HepG2 (cell line): ENCODE results near the gene TMEM80. TPM values are rescaled to one million over a fixed set of nuclear protein-coding genes. Genes with fewer than 3 reads are reported as not detected.

Experiments used
- AHR ChIP-seq: IDR thresholded peaks from 2 replicates; pipeline ENCODE4 v1.6.1; 2018; ENCODE audit warnings: missing genetic modification reagents, missing compliant biosample characterization
- ELF1 ChIP-seq: sonication (generic); formaldehyde crosslinking; IDR thresholded peaks from 2 replicates; pipeline ENCODE4 v1.4.0; 2020; ENCODE audit warnings: missing genetic modification reagents
- HDAC1 ChIP-seq: sonication (generic); formaldehyde crosslinking; IDR thresholded peaks from 2 replicates; pipeline ENCODE4 v1.5.1; 2020; ENCODE audit warnings: mild to moderate bottlenecking, missing genetic modification reagents
- HOXA3 ChIP-seq: sonication (generic); formaldehyde crosslinking; IDR thresholded peaks from 2 replicates; pipeline ENCODE4 v1.5.0; 2020; ENCODE audit warnings: missing genetic modification reagents
- HOXD1 ChIP-seq: sonication (generic); formaldehyde crosslinking; IDR thresholded peaks from 2 replicates; pipeline ENCODE4 v1.5.0; 2020; ENCODE audit warnings: missing genetic modification reagents
- MLLT10 ChIP-seq: sonication (generic); formaldehyde crosslinking; IDR thresholded peaks from 2 replicates; pipeline ENCODE4 v1.4.0; 2020; ENCODE audit warnings: missing genetic modification reagents
- MLX ChIP-seq: IDR thresholded peaks from 2 replicates; pipeline ENCODE4 v1.6.1; 2016
- MYPOP ChIP-seq: sonication (generic); formaldehyde crosslinking; IDR thresholded peaks from 2 replicates; pipeline ENCODE4 v1.8.1; 2023; ENCODE audit warnings: mild to moderate bottlenecking, moderate library complexity, missing genetic modification reagents
- NCOA5 ChIP-seq: sonication (generic); formaldehyde crosslinking; IDR thresholded peaks from 2 replicates; pipeline ENCODE4 v1.4.0; 2020; ENCODE audit warnings: missing genetic modification reagents
- PBX3 ChIP-seq: sonication (generic); formaldehyde crosslinking; IDR thresholded peaks from 2 replicates; pipeline ENCODE4 v1.8.1; 2023; ENCODE audit warnings: missing genetic modification reagents, inconsistent platforms, borderline replicate concordance
- PLSCR1 ChIP-seq: sonication (generic); formaldehyde crosslinking; IDR thresholded peaks from 2 replicates; pipeline ENCODE4 v1.5.0; 2020; ENCODE audit warnings: missing genetic modification reagents, mild to moderate bottlenecking, borderline replicate concordance
- PTBP1 ChIP-seq: fragments of 200-400 bp; formaldehyde crosslinking; IDR thresholded peaks from 2 replicates; pipeline ENCODE4 v1.6.1; 2018; ENCODE audit warnings: low read length, low read depth; ENCODE audit not compliant: poor library complexity, severe bottlenecking
- RARA ChIP-seq: IDR thresholded peaks from 2 replicates; pipeline ENCODE4 v1.6.1; 2016; ENCODE audit warnings: missing genetic modification reagents, missing compliant biosample characterization
- RXRA ChIP-seq: sonication (generic); formaldehyde crosslinking; IDR thresholded peaks from 2 replicates; pipeline ENCODE4 v1.5.1; 2020; ENCODE audit warnings: missing genetic modification reagents
- SMARCC2 ChIP-seq: fragments of 450-650 bp; IDR thresholded peaks from 2 replicates; pipeline ENCODE4 v1.6.1; 2017; ENCODE audit warnings: antibody characterized with exemption, mild to moderate bottlenecking
- SRSF1 ChIP-seq: fragments of 200-400 bp; formaldehyde crosslinking; optimal IDR thresholded peaks from 2 replicates; pipeline ENCODE3; 2017; ENCODE audit warnings: mild to moderate bottlenecking, low read depth, low read length, moderate library complexity
- STAT6 ChIP-seq: sonication (generic); formaldehyde crosslinking; IDR thresholded peaks from 2 replicates; pipeline ENCODE4 v1.4.0; 2020; ENCODE audit warnings: missing genetic modification reagents, mild to moderate bottlenecking, borderline replicate concordance
- TCF12 ChIP-seq, 2 experiments: fragments of 450-650 bp in 1 of 2; sonication (generic) in 1 of 2; formaldehyde crosslinking in 1 of 2; IDR thresholded peaks; 2 replicates each; pipeline versions ENCODE4 v1.6.1 to v1.8.0; 2017 to 2022; ENCODE audit warnings: antibody characterized with exemption in 1 of 2, mild to moderate bottlenecking in 1 of 2, missing genetic modification reagents in 1 of 2, moderate library complexity in 1 of 2
- YEATS4 ChIP-seq: sonication (generic); formaldehyde crosslinking; IDR thresholded peaks from 2 replicates; pipeline ENCODE4 v1.4.0; 2020; ENCODE audit warnings: missing genetic modification reagents, borderline replicate concordance
- ZFP37 ChIP-seq: sonication (generic); formaldehyde crosslinking; IDR thresholded peaks from 2 replicates; pipeline ENCODE4 v1.4.0; 2020; ENCODE audit warnings: missing genetic modification reagents, borderline replicate concordance
- ZNF430 ChIP-seq: sonication (generic); formaldehyde crosslinking; IDR thresholded peaks from 2 replicates; pipeline ENCODE4 v1.9.0; 2021; ENCODE audit warnings: mild to moderate bottlenecking, missing genetic modification reagents
- ZNF503 ChIP-seq: sonication (generic); formaldehyde crosslinking; IDR thresholded peaks from 2 replicates; pipeline ENCODE4 v1.4.0; 2020; ENCODE audit warnings: missing genetic modification reagents
- ZNF615 ChIP-seq: sonication (generic); formaldehyde crosslinking; IDR thresholded peaks from 2 replicates; pipeline ENCODE4 v1.5.0; 2020; ENCODE audit warnings: mild to moderate bottlenecking, missing genetic modification reagents, borderline replicate concordance
- ZNF792 ChIP-seq: IDR thresholded peaks from 2 replicates; pipeline ENCODE4 v1.6.1; 2016
- ZNF839 ChIP-seq: sonication (generic); formaldehyde crosslinking; IDR thresholded peaks from 2 replicates; pipeline ENCODE4 v1.4.0; 2020; ENCODE audit warnings: missing genetic modification reagents, mild to moderate bottlenecking, borderline replicate concordance
- polyA plus RNA-seq, 8 experiments: library from polyadenylated mRNA; depleted of rRNA in 3 of 8; stranded (reverse) in 7 of 8; unstranded in 1 of 8; fragments of >200 nt; fragmentation: Illumina TruSeq in 4 of 8; extraction: Trizol in 4 of 8; gene quantifications; 2 replicates each; pipeline versions ENCODE4 v1.2.1 to v1.2.3, GENCODE V29; 2011 to 2016; ENCODE audit warnings: low read depth in 4 of 8, missing spikeins in 1 of 8, mixed read lengths in 1 of 8; ENCODE audit not compliant: insufficient read depth in 1 of 8
- total RNA-seq, 5 experiments: library from RNA; depleted of rRNA; stranded (reverse); fragments of >200 nt; fragmentation: Illumina TruSeq; extraction: Trizol; gene quantifications; 2 replicates each; pipeline ENCODE4 v1.2.3, GENCODE V29; 2016; ENCODE audit warnings: low read depth in 1 of 5

The TMEM80 gene
- total and polyA plus RNA-seq, 2 of the 13 experiments (the other 11 are each of a cell fraction or from before 2014, with no cell fraction given): 5.6 to 17.1 TPM

- TF ChIP-seq TCF12 (IDR thresholded peaks at IDR 0.05) (no peak), TCF12 (CRISPR knock-in tag; IDR thresholded peaks at IDR 0.05) (no peak), ZNF503 (CRISPR knock-in tag) (no peak), ZNF430 (CRISPR knock-in tag) (0 out of 2 replicates have a peak, but pooled peaks have one; percentile 3), PLSCR1 (no peak), AHR (CRISPR knock-in tag) (no peak), ELF1 (CRISPR knock-in tag) (no peak), HOXA3 (CRISPR knock-in tag) (no peak), PTBP1 (no peak), MLLT10 (CRISPR knock-in tag) (no peak), MYPOP (CRISPR knock-in tag) (peak; percentile 4; the same call in 1 of the 2 replicates), RARA (CRISPR knock-in tag) (no peak), HDAC1 (CRISPR knock-in tag) (no peak), SRSF1 (peak; percentile 86), SMARCC2 (no peak), ZFP37 (CRISPR knock-in tag) (no peak), ZNF839 (CRISPR knock-in tag) (no peak), STAT6 (no peak; the same call in 1 of the 2 replicates), YEATS4 (CRISPR knock-in tag) (no peak; the same call in 1 of the 2 replicates), PBX3 (no peak), RXRA (CRISPR knock-in tag) (no peak; the same call in 1 of the 2 replicates), MLX (no peak), HOXD1 (CRISPR knock-in tag) (no peak), ZNF792 (no peak), NCOA5 (CRISPR knock-in tag) (no peak), ZNF615 (CRISPR knock-in tag) (no peak)
These were observed 403 bp upstream of the TMEM80 start (continued) for GRCh38 chr11:695288-695537.
